Glomerular endothelial cell (primary cell): Measurements from ENCODE around the gene OXER1. TPM values are rescaled to one million over a fixed set of nuclear protein-coding genes. Genes with fewer than 3 reads are reported as not detected.

ENCODE experiments used
- DNase-seq: peaks from one replicate; pipeline ENCODE4 v3.0.0-alpha.2; 2011; ENCODE audit warnings: low read depth, low spot score; ENCODE audit errors: extremely low read depth
- total RNA-seq: library from RNA; depleted of rRNA; stranded (reverse); fragments of >200 nt; gene quantifications from 2 replicates; pipeline ENCODE4 v1.2.3, GENCODE V29; 2015

The OXER1 gene
- total RNA-seq, 1 donor from 2014 or later: not detected

DNA sequence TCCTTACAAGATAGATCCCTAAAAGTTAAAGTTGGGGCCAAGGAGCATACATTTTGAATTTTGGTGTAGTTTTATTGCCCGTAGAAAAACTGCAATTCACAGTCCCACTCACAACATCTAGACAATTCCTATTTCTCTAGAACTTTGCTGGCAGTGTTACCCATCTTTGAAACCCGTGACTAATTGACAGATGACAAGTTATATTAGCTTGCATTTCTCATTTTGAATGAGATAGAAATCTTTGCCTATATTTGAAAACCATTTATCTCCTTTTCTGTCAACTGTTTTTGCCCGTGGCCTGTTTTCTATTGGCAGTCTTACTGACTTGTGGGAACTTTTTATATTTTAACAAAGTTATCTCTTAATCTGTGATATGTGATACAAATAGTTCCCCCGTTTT is 50.0 kb downstream of the OXER1 start:
- DNase-seq: no peak

DNA sequence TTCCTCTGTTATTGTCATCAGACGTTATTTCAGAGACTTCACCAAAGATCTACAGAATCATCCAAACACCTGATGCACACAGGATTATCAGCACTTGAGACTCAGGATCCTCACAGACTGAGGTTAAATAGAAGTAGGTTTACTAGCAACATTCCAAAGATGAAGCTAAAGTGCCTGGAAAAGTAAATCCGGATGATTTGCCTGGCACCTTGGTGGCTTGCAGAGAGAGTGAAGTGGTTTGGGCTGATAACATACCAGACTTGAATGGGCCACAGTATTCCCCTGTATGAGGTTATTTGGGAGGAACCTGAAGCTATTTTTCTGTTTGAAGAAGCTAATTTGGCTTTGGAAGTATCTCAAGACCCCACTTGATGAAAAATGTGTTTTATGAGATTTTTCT is 51.0 kb downstream of the OXER1 start:
- DNase-seq: no peak

Other genes starting within 250 kb of the OXER1 start
- gene MTA3, start 195.5 kb downstream of the OXER1 start, total RNA-seq: 29.0 and 37.2 TPM in 2 replicates
- gene HAAO, start 28.4 kb upstream of the OXER1 start, total RNA-seq: not detected in 2 replicates